ENCODE measurements around the gene UBXN2A. TPM values are rescaled to one million over a fixed set of nuclear protein-coding genes. Genes with fewer than 3 reads are reported as not detected.

UBXN2A gene
- total and polyA plus RNA-seq, 10 donors, result 4.3 to 12.4 (median 8.5) TPM

DNA sequence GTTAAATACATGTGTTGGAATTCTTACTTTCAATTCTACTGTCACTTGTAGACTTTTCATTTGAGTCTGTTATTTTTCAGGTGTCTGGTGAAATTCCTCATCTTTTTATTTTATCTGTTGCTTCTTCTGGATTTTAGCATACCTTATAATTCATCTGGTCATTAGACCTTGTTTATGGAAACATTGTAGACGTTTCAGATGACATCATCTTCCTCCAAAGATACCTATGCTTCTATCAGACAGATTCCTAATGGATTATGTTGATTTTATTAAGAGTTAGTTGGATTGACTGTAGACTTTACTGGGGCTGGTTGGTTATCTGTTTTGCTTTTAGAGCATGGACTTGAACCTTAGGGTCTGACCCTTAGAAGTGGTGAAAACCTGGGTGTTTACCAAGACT lies 54.3 kb downstream of the UBXN2A start:
- Histone ChIP-seq H3K4me1 (no peaks in the 10 kb centered on the region), H3K4me3 (no peak overlapping the region), H3K27ac (no peak overlapping the region), H3K36me3 (peaks cover 0 to 23% (median under 1%) of the 10 kb centered on the region in 6 donors), H3K27me3 (replicated peaks in 1 of 7) (no peaks in the 10 kb centered on the region), H3K9me3 (no peaks in the 10 kb centered on the region)
- TF ChIP-seq POLR2A (IDR thresholded peaks at IDR 0.05), result no peak
- 44 to 79% (median 67%) methylated on average over 1 of the region's 1 CpG for WGBS, 5 donors
- intact Hi-C loops (cut with DNase I; ENCODE audit: low total_unique reads), result no loop called here
- DNase-seq, result no peak

DNA sequence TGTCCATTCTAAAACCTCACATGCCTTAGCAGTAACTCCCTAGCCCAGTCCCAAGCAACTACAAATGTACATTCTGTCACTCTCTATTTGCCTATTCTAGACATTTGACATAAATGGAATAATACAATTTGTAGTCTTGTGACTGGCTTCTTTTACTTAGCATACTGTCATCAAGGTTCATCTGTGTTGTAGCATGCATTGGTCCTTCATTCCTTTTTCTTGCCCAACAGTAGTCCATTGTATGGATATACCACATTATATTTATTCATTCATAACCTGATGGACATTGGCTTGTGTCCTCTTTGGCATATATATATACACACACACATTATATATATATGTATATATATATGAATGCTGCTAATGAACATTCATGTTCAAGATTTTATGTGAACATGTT lies 67.4 kb downstream of the UBXN2A start:
- H3K4me1 ChIP-seq, result peaks cover 3 to 19% (median 13%) of the 10 kb centered on the region in 6 donors

DNA sequence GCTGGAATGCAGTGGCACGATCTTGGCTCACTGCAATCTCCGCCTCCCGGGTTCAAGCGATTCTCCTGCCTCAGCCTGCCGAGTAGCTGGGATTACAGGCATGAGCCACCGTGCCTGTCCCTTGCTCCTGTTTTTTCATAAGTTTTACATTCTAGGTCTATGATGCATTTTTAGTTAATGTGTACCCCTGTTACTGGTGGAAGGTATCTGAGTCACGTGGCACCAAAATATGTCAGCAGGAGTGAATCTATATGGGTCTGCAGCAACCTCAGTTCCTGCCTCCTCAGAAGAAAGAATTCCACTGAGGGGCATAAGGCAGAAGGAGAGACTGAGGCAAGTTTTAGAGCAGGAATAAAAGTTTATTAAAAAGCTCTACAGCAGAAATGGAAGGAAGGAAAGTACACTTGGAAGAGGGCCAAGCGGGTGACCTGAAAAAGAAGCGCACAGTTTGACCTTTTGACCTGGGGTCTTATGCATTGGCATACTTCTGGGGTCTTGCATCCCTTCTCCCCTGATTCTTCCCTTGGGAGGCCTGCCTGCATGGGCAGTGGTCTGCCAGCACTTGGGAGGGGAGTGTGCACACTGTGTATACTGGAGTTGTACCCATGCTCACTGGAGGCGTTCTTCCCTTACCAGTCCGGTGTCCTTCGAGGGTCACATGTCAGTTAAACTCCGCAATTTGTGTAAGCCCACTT lies 68.6 kb downstream of the UBXN2A start:
- Histone ChIP-seq H3K9me3 (no peaks in the 10 kb centered on the region), H3K36me3 (no peaks in the 10 kb centered on the region), H3K27me3 (replicated peaks in 1 of 7) (peaks cover 0 to 35% (median 22%) of the 10 kb centered on the region in 7 donors), H3K4me1 (peaks cover 3 to 19% (median 13%) of the 10 kb centered on the region in 6 donors), H3K27ac (no peak overlapping the region), H3K4me3 (no peak overlapping the region)
- 75 to 90% (median 89%) methylated on average over 13 of the region's 13 CpGs for WGBS, 5 donors
- TF ChIP-seq, protein P1, sequence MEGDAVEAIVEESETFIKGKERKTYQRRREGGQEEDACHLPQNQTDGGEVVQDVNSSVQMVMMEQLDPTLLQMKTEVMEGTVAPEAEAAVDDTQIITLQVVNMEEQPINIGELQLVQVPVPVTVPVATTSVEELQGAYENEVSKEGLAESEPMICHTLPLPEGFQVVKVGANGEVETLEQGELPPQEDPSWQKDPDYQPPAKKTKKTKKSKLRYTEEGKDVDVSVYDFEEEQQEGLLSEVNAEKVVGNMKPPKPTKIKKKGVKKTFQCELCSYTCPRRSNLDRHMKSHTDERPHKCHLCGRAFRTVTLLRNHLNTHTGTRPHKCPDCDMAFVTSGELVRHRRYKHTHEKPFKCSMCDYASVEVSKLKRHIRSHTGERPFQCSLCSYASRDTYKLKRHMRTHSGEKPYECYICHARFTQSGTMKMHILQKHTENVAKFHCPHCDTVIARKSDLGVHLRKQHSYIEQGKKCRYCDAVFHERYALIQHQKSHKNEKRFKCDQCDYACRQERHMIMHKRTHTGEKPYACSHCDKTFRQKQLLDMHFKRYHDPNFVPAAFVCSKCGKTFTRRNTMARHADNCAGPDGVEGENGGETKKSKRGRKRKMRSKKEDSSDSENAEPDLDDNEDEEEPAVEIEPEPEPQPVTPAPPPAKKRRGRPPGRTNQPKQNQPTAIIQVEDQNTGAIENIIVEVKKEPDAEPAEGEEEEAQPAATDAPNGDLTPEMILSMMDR (IDR thresholded peaks at IDR 0.05 in 8 of 11, conservative IDR thresholded peaks at IDR 0.05 in 3 of 11), result no peak
- no peak for TF ChIP-seq POLR2AphosphoS5 (IDR thresholded peaks at IDR 0.05)
- TF ChIP-seq POLR2A (IDR thresholded peaks at IDR 0.05), result no peak
- intact Hi-C loops (cut with DNase I; ENCODE audit: low total_unique reads), result no loop called here
- DNase-seq, result no peak

More for the DNA sequence above, 67.4 kb downstream of the UBXN2A start:
- peaks cover 0 to 35% (median 22%) of the 10 kb centered on the region in 7 donors for H3K27me3 ChIP-seq (replicated peaks in 1 of 7)
- H3K27ac ChIP-seq, result no peak overlapping the region
- intact Hi-C loops (cut with DNase I; ENCODE audit: low total_unique reads), result no loop called here
- DNase-seq, result no peak
- H3K4me3 ChIP-seq, result no peak overlapping the region
- TF ChIP-seq, protein P1 (IDR thresholded peaks at IDR 0.05 in 8 of 11, conservative IDR thresholded peaks at IDR 0.05 in 3 of 11), result no peak
- no peak for TF ChIP-seq POLR2A (IDR thresholded peaks at IDR 0.05)
- no peak for TF ChIP-seq POLR2AphosphoS5 (IDR thresholded peaks at IDR 0.05)
- no peaks in the 10 kb centered on the region for H3K9me3 ChIP-seq
- no peaks in the 10 kb centered on the region for H3K36me3 ChIP-seq

- no peak for DNase-seq
- peak overlapping the region in 3 of 8 donors; percentile 19 to 64 (median 42) for H3K4me3 ChIP-seq
- peaks cover 3 to 19% (median 13%) of the 10 kb centered on the region in 6 donors for H3K4me1 ChIP-seq
- no peaks in the 10 kb centered on the region for H3K36me3 ChIP-seq
- H3K27me3 ChIP-seq (replicated peaks in 1 of 7), result peaks cover 0 to 35% (median 22%) of the 10 kb centered on the region in 7 donors
- H3K27ac ChIP-seq, result no peak overlapping the region
- intact Hi-C loops (cut with DNase I; ENCODE audit: low total_unique reads), result no loop called here
- TF ChIP-seq POLR2A (IDR thresholded peaks at IDR 0.05), result no peak
- TF ChIP-seq, protein P1 (IDR thresholded peaks at IDR 0.05 in 8 of 11, conservative IDR thresholded peaks at IDR 0.05 in 3 of 11), result no peak
- TF ChIP-seq POLR2AphosphoS5 (IDR thresholded peaks at IDR 0.05), result no peak
- 73 to 82% (median 77%) methylated on average over 9 of the region's 9 CpGs for WGBS, 5 donors
- H3K9me3 ChIP-seq, result no peaks in the 10 kb centered on the region
Observed at GRCh38 chr2:24009367-24009679, 69.1 kb downstream of the UBXN2A start.
